Left ventricle myocardium inferior (tissue), 1 donor: ENCODE data around the gene BEAN1. TPM values are rescaled to one million over a fixed set of nuclear protein-coding genes. Genes with fewer than 3 reads are reported as not detected.

Experiments
- DNase-seq: peaks from one replicate; pipeline ENCODE4 v3.0.0-alpha.2; 2020
- H3K27ac ChIP-seq: fragments of 200-600 bp; replicated peaks from 2 replicates; pipeline ENCODE4 v1.8.0; 2021
- H3K27me3 ChIP-seq: fragments of 200-600 bp; 2 replicates; pipeline ENCODE4 v1.8.0; 2021; ENCODE audit warnings: low read depth
- H3K36me3 ChIP-seq: fragments of 200-600 bp; 2 replicates; pipeline ENCODE4 v1.8.0; 2021
- H3K4me1 ChIP-seq: fragments of 200-600 bp; 2 replicates; pipeline ENCODE4 v1.8.0; 2021
- H3K4me3 ChIP-seq: fragments of 200-600 bp; 2 replicates; pipeline ENCODE4 v1.8.0; 2021; ENCODE audit warnings: mild to moderate bottlenecking, moderate library complexity
- H3K9me3 ChIP-seq: fragments of 200-600 bp; replicated peaks from 2 replicates; pipeline ENCODE4 v1.8.0; 2021
- intact Hi-C: fragments of 100-400 bp; cut with micrococcal nuclease; formaldehyde crosslinking; loops from one replicate; pipeline ENCODE4 v1.11.0; 2022
- total RNA-seq: library from RNA; stranded (reverse); fragmentation: NEBNext Ultra II Directional; extraction: Animal tissue kit (Norgen Biotek cat#: 25700); gene quantifications from one replicate; pipeline ENCODE4 v1.2.1, GENCODE V29; 2021
- TF ChIP-seq, protein P1 (sequence below): fragments of 200-600 bp; IDR thresholded peaks from 2 replicates; pipeline ENCODE4 v1.8.0; 2021; ENCODE audit warnings: antibody characterized with exemption, mild to moderate bottlenecking, borderline replicate concordance
- donor health status: DM: no; HTN: yes; CAD: no; lungs with severe emphysema.

BEAN1 gene
- total RNA-seq, 1 donor from 2014 or later: 0.33 TPM

DNA sequence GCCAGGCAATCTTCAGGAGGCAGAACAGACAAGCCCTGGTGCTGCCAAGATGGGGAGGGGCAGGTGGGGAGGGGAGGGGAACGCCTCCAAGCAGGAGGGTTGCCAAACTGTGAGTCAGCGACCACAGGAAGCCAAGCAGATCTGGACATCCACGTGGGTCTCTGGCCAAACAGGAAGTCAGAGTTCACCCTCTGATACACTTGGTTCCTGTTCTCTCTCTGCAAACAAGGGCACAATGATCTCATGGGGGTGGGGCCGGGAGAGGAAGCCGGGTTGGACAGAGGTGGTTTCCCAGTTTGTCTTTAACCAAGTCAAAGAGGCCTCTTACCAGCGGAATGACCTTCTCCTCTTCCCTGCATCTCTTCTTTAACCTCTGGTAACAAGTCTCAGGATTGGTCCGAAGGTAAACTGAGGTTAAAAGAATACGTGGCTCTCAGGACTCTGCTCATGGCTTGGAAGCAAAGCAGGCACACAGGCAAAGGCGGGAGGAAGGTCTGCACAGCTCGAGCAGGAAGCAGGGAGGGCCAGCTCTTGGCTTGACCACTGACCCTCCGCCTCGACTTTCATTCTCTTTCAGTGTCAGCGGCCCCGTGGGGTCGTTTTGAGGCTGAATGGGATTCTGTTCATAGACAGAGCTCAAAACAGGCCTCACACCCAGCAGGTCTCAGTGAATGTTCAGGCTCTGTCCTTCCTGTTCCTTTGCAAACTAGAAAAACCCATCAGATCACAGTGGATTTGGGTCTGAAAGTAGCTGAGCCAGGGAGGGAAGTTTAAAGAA lies 89.9 kb downstream of the BEAN1 start:
- Histone ChIP-seq H3K4me1 (peaks cover 84% of the 10 kb centered on the region), H3K9me3 (no peaks in the 10 kb centered on the region), H3K27me3 (no peaks in the 10 kb centered on the region), H3K4me3 (peak overlapping the region; percentile 56), H3K36me3 (peaks cover 12% of the 10 kb centered on the region), H3K27ac (peak overlapping the region; percentile 99)
- DNase-seq: peak; percentile 97
- TF ChIP-seq, protein P1, sequence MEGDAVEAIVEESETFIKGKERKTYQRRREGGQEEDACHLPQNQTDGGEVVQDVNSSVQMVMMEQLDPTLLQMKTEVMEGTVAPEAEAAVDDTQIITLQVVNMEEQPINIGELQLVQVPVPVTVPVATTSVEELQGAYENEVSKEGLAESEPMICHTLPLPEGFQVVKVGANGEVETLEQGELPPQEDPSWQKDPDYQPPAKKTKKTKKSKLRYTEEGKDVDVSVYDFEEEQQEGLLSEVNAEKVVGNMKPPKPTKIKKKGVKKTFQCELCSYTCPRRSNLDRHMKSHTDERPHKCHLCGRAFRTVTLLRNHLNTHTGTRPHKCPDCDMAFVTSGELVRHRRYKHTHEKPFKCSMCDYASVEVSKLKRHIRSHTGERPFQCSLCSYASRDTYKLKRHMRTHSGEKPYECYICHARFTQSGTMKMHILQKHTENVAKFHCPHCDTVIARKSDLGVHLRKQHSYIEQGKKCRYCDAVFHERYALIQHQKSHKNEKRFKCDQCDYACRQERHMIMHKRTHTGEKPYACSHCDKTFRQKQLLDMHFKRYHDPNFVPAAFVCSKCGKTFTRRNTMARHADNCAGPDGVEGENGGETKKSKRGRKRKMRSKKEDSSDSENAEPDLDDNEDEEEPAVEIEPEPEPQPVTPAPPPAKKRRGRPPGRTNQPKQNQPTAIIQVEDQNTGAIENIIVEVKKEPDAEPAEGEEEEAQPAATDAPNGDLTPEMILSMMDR: no peak
- intact Hi-C loops: no loop called here

DNA sequence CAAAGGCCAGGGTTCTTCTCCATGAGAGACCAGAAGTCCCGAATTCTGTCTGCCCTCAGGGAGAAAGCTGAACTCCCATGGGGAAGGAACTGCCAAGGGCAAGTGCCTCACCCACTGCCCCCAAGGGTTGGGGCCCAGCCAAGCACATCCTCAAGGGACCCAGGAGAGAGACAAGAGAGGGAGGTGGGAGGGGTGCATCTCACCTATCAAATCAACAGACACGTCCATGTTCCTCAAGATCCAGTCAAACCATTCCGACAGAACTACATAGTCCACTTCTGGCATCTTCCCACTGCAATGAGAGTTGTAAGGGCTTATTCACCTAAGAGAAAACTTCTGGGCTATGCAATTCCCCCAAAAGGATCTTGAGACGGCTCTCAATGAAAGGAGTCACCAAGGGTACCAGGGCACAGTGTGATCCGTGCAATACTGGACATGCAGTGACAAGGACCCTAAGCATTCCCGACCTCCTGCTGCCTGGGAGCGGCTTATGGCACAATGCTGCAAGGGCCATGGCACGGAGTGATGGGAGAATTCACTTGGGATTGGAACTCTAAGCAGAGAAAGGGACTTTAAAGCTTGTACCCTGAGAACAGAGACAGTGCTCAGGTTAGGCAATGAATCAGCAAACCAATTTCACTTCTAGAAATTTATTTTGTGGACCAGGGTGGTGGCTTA lies 90.6 kb downstream of the BEAN1 start:
- intact Hi-C loops: no loop called here
- TF ChIP-seq, protein P1: no peak
- H3K4me1 ChIP-seq: peaks cover 84% of the 10 kb centered on the region
- DNase-seq: peak; percentile 50
- H3K4me3 ChIP-seq: peak overlapping the region; percentile 56
- H3K36me3 ChIP-seq: peaks cover 12% of the 10 kb centered on the region
- no peaks in the 10 kb centered on the region for H3K9me3 ChIP-seq
- H3K27me3 ChIP-seq: no peaks in the 10 kb centered on the region
- peak overlapping the region; percentile 99 for H3K27ac ChIP-seq

DNA sequence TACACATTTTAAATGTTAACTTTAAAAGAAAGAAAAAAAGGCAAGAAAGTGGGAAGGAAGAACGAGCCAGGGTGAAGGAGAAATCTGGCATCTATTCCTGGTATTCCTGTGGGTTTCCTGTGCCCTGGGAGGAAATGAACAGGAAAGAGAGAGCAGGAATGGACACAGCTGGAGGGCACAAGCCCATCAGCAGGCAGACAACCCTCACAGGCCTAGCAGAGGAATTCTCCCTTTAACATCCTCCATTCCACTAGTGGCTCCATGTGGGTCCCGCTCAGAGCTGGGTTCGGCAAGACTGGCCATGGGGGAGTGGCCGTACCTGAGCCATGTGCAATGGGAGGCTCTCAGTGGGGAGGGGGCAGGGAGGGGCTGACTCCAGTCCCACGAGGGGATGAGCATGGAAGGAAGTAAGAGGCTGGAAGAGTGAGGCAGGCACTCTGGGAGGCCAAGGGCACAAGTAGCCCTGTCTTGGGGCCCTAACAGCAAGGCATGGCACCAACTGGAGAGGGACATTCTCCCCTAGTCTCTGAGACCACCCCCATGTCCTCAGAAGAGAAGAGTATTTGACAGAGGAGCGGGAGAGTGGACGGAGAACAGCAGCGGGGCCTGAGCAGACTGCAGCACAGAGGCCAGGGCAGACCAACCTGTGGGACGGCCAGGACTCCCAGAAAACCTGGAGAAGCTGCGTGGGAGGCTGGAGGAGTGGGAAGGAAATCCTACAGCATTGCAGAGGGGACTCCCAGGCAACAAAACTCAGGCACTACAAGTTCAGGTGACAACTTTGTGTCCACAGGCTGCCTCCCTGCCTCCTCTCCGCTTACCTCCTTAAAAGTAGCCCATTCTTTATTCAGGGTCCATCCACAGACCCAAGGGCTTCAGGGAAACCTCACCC lies 92.6 kb downstream of the BEAN1 start:
- intact Hi-C loops: no loop called here
- Histone ChIP-seq H3K27me3 (no peaks in the 10 kb centered on the region), H3K4me3 (no peak overlapping the region), H3K9me3 (no peaks in the 10 kb centered on the region), H3K4me1 (peaks cover 95% of the 10 kb centered on the region), H3K36me3 (peaks cover 3% of the 10 kb centered on the region), H3K27ac (peak overlapping the region; percentile 99)
- no peak for DNase-seq
- TF ChIP-seq, protein P1: no peak

DNA sequence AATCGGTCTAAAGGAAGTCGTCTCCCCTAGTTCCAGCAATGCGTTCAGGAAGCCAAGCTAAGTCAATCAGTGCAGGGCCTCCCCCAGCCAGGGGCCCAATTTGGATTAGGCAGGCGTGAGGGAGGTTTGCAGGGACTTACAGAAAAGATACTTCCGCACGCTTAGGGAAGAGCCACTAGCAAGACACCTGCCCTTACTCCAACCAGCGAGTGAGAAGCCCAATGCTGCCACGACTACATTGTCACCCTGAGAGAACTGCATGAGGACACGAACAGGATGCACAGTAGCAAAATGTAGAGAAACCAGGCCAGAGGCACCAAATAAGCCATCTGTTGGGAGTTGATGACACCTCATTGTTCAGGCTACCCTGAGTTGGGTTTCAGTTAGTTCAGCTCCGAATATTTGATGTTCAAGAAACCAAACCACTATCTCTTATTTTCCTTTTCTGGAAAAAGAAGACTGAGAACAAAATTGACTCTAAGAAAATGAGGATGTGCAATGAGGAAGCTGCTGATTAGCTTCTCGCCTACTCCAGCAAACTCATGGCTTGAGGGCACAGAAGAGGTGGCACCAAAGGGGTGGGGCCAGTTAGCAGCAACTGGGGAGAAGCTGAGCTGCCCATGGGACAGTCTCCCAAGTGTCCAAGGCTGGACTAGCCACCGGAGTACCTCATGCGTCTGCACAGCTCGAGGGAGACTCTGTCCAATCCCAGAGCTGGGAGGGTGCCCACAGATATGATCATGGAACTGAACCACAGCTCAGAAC lies 93.5 kb downstream of the BEAN1 start:
- DNase-seq: peak; percentile 59
- intact Hi-C loops: no loop called here
- peaks cover 96% of the 10 kb centered on the region for H3K4me1 ChIP-seq

More for the DNA sequence above, 93.5 kb downstream of the BEAN1 start:
- H3K36me3 ChIP-seq: peaks cover 8% of the 10 kb centered on the region
- H3K4me3 ChIP-seq: no peak overlapping the region
- H3K27me3 ChIP-seq: no peaks in the 10 kb centered on the region
- TF ChIP-seq, protein P1: no peak
- no peaks in the 10 kb centered on the region for H3K9me3 ChIP-seq
- peak overlapping the region; percentile 99 for H3K27ac ChIP-seq
